ENCODE results near the gene CSMD2.

Gene CSMD2

GRCh38 chr1:33624991-33625870, 539.8 kb downstream of the CSMD2 start:
- Histone ChIP-seq H3K9me3 (ENCODE audit: control insufficient read depth, insufficient read depth, low read length) (no peaks in the 10 kb centered on the region), H3K4me3 (ENCODE audit: low read length) (no peak overlapping the region), H3K27ac (ENCODE audit: low read length) (no peak overlapping the region), H3K4me1 (ENCODE audit: control insufficient read depth, insufficient read depth, low read length) (no peaks in the 10 kb centered on the region), H3K27me3 (ENCODE audit: control insufficient read depth, insufficient read depth, low read length) (no peaks in the 10 kb centered on the region), H3K36me3 (ENCODE audit: control insufficient read depth, insufficient read depth, low read length) (no peaks in the 10 kb centered on the region)
- DNase-seq (ENCODE audit: low read depth, low spot score): no peak
- WGBS (ENCODE audit: insufficient coverage, insufficient read length): no CpG with 5 or more reads among the region's 35 CpGs

DNA sequence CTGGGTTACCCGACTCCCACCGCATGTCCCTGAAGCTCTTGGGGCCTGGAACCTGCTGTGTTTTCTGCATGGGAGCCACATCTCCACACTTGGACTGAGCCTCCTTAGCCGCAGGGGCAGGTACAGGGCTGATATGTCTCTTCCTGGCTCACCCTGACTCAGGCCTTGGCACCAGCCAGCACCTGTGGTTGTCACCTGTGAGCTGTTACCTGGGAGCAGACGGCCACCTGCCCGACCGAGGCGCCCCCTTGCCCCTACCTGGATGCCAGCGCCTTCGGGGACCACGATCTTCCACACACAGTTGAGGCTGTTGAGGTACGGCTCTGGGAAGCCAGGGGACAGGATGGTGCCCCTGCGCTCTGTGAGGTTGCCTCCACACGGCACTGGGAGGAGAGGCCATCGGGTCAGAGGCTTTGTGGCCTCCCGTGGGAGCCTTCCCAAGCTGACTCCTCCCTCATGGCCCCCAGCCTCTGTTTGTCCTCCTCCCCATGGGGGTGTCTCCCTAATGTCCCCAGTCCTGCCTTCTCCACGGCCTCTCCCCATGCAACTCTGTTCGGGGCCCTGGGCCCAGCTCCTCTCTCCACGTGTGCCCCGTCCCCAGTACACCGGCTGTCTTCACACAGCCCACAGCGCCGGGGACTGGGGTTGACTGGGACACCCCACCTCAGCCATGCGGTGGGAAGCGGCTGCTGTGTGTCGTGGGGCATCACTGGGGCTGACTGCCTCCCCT, 540.6 kb downstream of the CSMD2 start:
- Histone ChIP-seq H3K27me3 (ENCODE audit: control insufficient read depth, insufficient read depth, low read length) (no peaks in the 10 kb centered on the region), H3K4me1 (ENCODE audit: control insufficient read depth, insufficient read depth, low read length) (no peaks in the 10 kb centered on the region), H3K36me3 (ENCODE audit: control insufficient read depth, insufficient read depth, low read length) (no peaks in the 10 kb centered on the region), H3K9me3 (ENCODE audit: control insufficient read depth, insufficient read depth, low read length) (no peaks in the 10 kb centered on the region), H3K4me3 (ENCODE audit: low read length) (no peak overlapping the region), H3K27ac (ENCODE audit: low read length) (no peak overlapping the region)
- WGBS (ENCODE audit: insufficient coverage, insufficient read length): no CpG with 5 or more reads among the region's 25 CpGs
- no peak for DNase-seq (ENCODE audit: low read depth, low spot score)

DNA sequence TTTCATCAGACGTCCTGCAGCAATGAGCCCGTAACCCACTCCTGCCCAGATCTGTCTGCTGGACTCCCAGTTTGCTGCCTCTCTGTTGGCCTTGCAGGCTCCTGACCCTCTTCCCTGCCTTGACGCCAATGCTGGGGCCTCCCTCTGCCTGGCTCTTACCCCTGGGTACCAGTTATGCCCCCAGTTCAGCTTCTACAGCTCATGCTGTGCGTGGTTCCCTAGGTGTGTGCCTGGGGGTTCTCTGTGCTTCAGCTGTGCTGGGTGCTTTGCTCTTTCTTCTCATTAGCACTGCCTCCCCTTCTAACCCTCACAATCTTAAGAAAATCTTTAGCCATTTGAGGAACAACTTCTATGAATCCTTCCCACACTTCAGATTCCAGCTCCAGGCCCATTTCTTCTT, 541.2 kb downstream of the CSMD2 start:
- H3K27me3 ChIP-seq (ENCODE audit: control insufficient read depth, insufficient read depth, low read length): no peaks in the 10 kb centered on the region
- no peak overlapping the region for H3K27ac ChIP-seq (ENCODE audit: low read length)
- H3K36me3 ChIP-seq (ENCODE audit: control insufficient read depth, insufficient read depth, low read length): no peaks in the 10 kb centered on the region
- DNase-seq (ENCODE audit: low read depth, low spot score): no peak
- no peaks in the 10 kb centered on the region for H3K4me1 ChIP-seq (ENCODE audit: control insufficient read depth, insufficient read depth, low read length)
- H3K9me3 ChIP-seq (ENCODE audit: control insufficient read depth, insufficient read depth, low read length): no peaks in the 10 kb centered on the region
- no CpG with 5 or more reads among the region's 4 CpGs for WGBS (ENCODE audit: insufficient coverage, insufficient read length)
- no peak overlapping the region for H3K4me3 ChIP-seq (ENCODE audit: low read length)

DNA sequence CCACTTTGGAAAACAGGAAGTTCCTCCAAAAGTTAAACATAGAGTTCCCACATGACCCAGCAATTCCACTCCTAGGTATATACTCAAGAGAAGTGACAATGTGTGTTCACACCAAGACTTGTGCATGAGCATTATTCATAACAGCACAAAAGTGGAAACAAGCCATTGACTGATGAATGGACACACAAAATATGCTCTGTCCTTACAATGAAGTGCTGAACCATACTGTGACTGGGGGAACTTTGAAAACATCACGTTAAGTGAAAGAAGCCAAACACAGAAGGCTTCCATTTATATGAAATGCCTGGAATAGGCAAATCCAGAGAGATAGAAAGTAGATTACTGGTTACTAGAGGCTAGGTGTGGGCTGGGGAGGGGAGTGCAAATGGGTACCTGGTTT, 542.3 kb downstream of the CSMD2 start:
- no peaks in the 10 kb centered on the region for H3K4me1 ChIP-seq (ENCODE audit: control insufficient read depth, insufficient read depth, low read length)
- H3K27me3 ChIP-seq (ENCODE audit: control insufficient read depth, insufficient read depth, low read length): no peaks in the 10 kb centered on the region
- H3K36me3 ChIP-seq (ENCODE audit: control insufficient read depth, insufficient read depth, low read length): no peaks in the 10 kb centered on the region
- WGBS (ENCODE audit: insufficient coverage, insufficient read length): no CpG with 5 or more reads among the region's 1 CpG
- no peaks in the 10 kb centered on the region for H3K9me3 ChIP-seq (ENCODE audit: control insufficient read depth, insufficient read depth, low read length)
- no peak overlapping the region for H3K27ac ChIP-seq (ENCODE audit: low read length)
- no peak overlapping the region for H3K4me3 ChIP-seq (ENCODE audit: low read length)
- DNase-seq (ENCODE audit: low read depth, low spot score): no peak

DNA sequence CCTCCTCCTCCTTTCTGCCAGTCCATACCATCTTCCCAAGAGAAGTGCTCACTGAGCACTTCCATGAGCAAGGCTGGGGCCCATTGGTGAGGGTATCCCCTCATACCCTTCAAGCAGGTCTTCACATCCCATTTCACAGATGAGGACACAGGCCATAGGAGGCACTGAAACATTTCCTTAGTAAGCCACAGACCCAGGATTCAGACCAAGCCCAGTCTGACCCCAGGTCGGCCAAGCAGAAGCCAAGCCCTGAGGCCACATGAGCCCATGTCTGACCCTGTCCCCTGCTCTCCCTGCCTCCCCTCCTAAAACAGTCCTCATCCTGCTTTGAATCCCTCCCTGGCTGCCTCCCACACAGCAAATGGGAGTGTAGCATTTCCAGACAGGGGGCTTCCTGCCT, 546.4 kb downstream of the CSMD2 start:
- Histone ChIP-seq H3K4me3 (ENCODE audit: low read length) (no peak overlapping the region), H3K27me3 (ENCODE audit: control insufficient read depth, insufficient read depth, low read length) (no peaks in the 10 kb centered on the region), H3K9me3 (ENCODE audit: control insufficient read depth, insufficient read depth, low read length) (no peaks in the 10 kb centered on the region), H3K27ac (ENCODE audit: low read length) (no peak overlapping the region), H3K36me3 (ENCODE audit: control insufficient read depth, insufficient read depth, low read length) (no peaks in the 10 kb centered on the region), H3K4me1 (ENCODE audit: control insufficient read depth, insufficient read depth, low read length) (no peaks in the 10 kb centered on the region)
- no CpG with 5 or more reads among the region's 1 CpG for WGBS (ENCODE audit: insufficient coverage, insufficient read length)
- no peak for DNase-seq (ENCODE audit: low read depth, low spot score)

DNA sequence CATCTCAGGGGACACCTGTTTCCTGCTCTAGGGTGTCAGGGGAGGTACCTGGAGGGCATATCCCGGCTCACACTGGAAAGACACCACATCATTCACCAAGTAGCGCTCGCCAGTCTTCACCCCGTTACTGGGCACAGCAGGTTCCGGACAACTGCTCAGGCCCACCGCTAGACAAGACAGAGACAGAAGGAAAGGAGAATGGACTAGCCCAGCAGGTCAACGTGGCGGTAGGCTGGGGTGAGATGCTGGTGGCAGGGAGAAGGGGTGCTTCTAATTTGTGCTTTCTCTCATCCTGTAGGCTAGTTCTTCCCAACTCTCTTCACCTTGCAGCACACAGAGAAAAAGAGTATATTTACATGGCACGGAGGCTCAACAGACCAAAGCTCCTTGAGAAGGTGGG, 547.6 kb downstream of the CSMD2 start:
- no peaks in the 10 kb centered on the region for H3K4me1 ChIP-seq (ENCODE audit: control insufficient read depth, insufficient read depth, low read length)
- H3K36me3 ChIP-seq (ENCODE audit: control insufficient read depth, insufficient read depth, low read length): no peaks in the 10 kb centered on the region
- H3K27ac ChIP-seq (ENCODE audit: low read length): no peak overlapping the region
- H3K9me3 ChIP-seq (ENCODE audit: control insufficient read depth, insufficient read depth, low read length): no peaks in the 10 kb centered on the region
- WGBS (ENCODE audit: insufficient coverage, insufficient read length): no CpG with 5 or more reads among the region's 9 CpGs
- H3K4me3 ChIP-seq (ENCODE audit: low read length): no peak overlapping the region
- no peaks in the 10 kb centered on the region for H3K27me3 ChIP-seq (ENCODE audit: control insufficient read depth, insufficient read depth, low read length)
- no peak for DNase-seq (ENCODE audit: low read depth, low spot score)

GRCh38 chr1:33616780-33617179, 548.2 kb downstream of the CSMD2 start:
- Histone ChIP-seq H3K36me3 (ENCODE audit: control insufficient read depth, insufficient read depth, low read length) (no peaks in the 10 kb centered on the region), H3K27ac (ENCODE audit: low read length) (no peak overlapping the region), H3K4me3 (ENCODE audit: low read length) (no peak overlapping the region), H3K27me3 (ENCODE audit: control insufficient read depth, insufficient read depth, low read length) (no peaks in the 10 kb centered on the region), H3K4me1 (ENCODE audit: control insufficient read depth, insufficient read depth, low read length) (no peaks in the 10 kb centered on the region), H3K9me3 (ENCODE audit: control insufficient read depth, insufficient read depth, low read length) (no peaks in the 10 kb centered on the region)
- no peak for DNase-seq (ENCODE audit: low read depth, low spot score)
- no CpG with 5 or more reads among the region's 6 CpGs for WGBS (ENCODE audit: insufficient coverage, insufficient read length)

- Histone ChIP-seq H3K4me1 (ENCODE audit: control insufficient read depth, insufficient read depth, low read length) (no peaks in the 10 kb centered on the region), H3K4me3 (ENCODE audit: low read length) (no peak overlapping the region), H3K27ac (ENCODE audit: low read length) (no peak overlapping the region), H3K27me3 (ENCODE audit: control insufficient read depth, insufficient read depth, low read length) (no peaks in the 10 kb centered on the region), H3K36me3 (ENCODE audit: control insufficient read depth, insufficient read depth, low read length) (no peaks in the 10 kb centered on the region), H3K9me3 (ENCODE audit: control insufficient read depth, insufficient read depth, low read length) (no peaks in the 10 kb centered on the region)
- no CpG with 5 or more reads among the region's 7 CpGs for WGBS (ENCODE audit: insufficient coverage, insufficient read length)
- no peak for DNase-seq (ENCODE audit: low read depth, low spot score)
Measured at GRCh38 chr1:33615546-33615945, 549.5 kb downstream of the CSMD2 start.

DNA sequence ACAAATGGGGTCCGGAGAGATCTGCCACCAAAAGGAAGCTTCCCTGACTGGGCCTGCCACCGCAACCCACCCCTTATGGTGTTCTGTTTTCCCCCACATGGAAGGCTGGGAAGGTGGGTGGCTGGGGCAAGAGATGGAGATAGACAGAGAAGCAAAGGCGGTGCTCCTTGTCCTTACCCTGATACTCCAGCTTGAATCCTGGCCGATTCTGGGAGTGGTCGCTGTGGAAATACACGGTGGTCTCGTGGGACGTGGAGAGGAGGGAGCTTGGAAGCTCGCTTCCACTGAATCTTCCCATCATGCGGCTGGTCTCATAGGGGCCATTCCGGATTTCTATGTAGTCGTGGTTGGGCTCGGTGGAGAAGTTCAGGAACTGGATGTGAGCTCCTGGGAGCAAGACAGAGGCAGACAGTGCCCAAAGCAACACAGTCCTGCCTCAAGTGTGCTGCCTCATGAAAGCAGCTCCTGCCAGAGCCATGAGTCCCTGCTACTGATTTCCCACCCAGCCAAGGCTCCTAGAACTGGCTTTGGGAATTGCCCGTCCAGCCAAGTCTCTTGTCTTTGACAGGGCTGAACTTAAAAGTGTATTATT, 554.1 kb downstream of the CSMD2 start:
- H3K36me3 ChIP-seq (ENCODE audit: control insufficient read depth, insufficient read depth, low read length): no peaks in the 10 kb centered on the region
- H3K27ac ChIP-seq (ENCODE audit: low read length): no peak overlapping the region
- WGBS (ENCODE audit: insufficient coverage, insufficient read length): no CpG with 5 or more reads among the region's 14 CpGs
- DNase-seq (ENCODE audit: low read depth, low spot score): no peak
- no peaks in the 10 kb centered on the region for H3K4me1 ChIP-seq (ENCODE audit: control insufficient read depth, insufficient read depth, low read length)
- H3K27me3 ChIP-seq (ENCODE audit: control insufficient read depth, insufficient read depth, low read length): no peaks in the 10 kb centered on the region
- H3K9me3 ChIP-seq (ENCODE audit: control insufficient read depth, insufficient read depth, low read length): no peaks in the 10 kb centered on the region
- no peak overlapping the region for H3K4me3 ChIP-seq (ENCODE audit: low read length)

DNA sequence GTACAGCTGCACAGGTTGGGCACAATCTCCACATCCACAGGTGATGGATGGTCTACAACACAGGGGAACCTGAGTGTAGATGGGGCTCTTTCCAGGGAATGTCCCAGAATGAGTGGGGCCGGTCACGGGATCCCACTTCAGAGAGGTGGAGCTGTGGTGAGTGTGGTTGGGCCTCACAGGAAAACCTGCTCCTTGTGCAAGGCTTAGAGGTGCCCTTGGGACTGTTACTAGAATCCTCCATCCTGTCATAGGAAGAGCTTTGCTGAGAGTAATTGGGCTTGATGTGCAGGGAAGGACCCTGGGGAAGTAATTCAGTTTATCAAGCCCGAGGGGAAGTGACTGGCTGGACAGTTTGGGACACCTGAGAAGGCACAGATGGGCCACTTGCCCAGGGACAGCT, 554.6 kb downstream of the CSMD2 start:
- H3K4me3 ChIP-seq (ENCODE audit: low read length): no peak overlapping the region
- no CpG with 5 or more reads among the region's 3 CpGs for WGBS (ENCODE audit: insufficient coverage, insufficient read length)
- H3K4me1 ChIP-seq (ENCODE audit: control insufficient read depth, insufficient read depth, low read length): no peaks in the 10 kb centered on the region
- H3K27me3 ChIP-seq (ENCODE audit: control insufficient read depth, insufficient read depth, low read length): no peaks in the 10 kb centered on the region
- H3K36me3 ChIP-seq (ENCODE audit: control insufficient read depth, insufficient read depth, low read length): no peaks in the 10 kb centered on the region
- no peak overlapping the region for H3K27ac ChIP-seq (ENCODE audit: low read length)
- no peak for DNase-seq (ENCODE audit: low read depth, low spot score)
- no peaks in the 10 kb centered on the region for H3K9me3 ChIP-seq (ENCODE audit: control insufficient read depth, insufficient read depth, low read length)

Measured in iPS DF 6.9 (cell line).